Measurements from ENCODE around the gene ANKRD13C.

The ANKRD13C gene

GRCh38 chr1:70234733-70235132 lies 119.8 kb downstream of the ANKRD13C start:
- Histone ChIP-seq H3K27me3 (no peaks in the 10 kb centered on the region), H3K4me3 (ENCODE audit: low read depth in 1 of 2, low read length in 1 of 2) (no peak overlapping the region), H3K4me1 (ENCODE audit: control insufficient read depth in 1 of 2, insufficient read depth in 1 of 2, low read depth in 1 of 2, low read length in 1 of 2) (no peaks in the 10 kb centered on the region), H3K9me3 (no peaks in the 10 kb centered on the region), H3K27ac (no peak overlapping the region), H3K36me3 (peaks cover 95% of the 10 kb centered on the region)
- no peak for TF ChIP-seq CTCF (IDR thresholded peaks at IDR 0.05)

GRCh38 chr1:70231475-70231874 lies 123.0 kb downstream of the ANKRD13C start:
- Histone ChIP-seq H3K27ac (no peak overlapping the region), H3K36me3 (peaks cover 80% of the 10 kb centered on the region)

GRCh38 chr1:70228670-70229069 lies 125.9 kb downstream of the ANKRD13C start:
- Histone ChIP-seq H3K27ac (no peak overlapping the region), H3K27me3 (no peaks in the 10 kb centered on the region), H3K4me1 (ENCODE audit: control insufficient read depth in 1 of 2, insufficient read depth in 1 of 2, low read depth in 1 of 2, low read length in 1 of 2) (peaks cover under 1 to 3% of the 10 kb centered on the region in 2 experiments), H3K36me3 (peaks cover 68% of the 10 kb centered on the region), H3K4me3 (ENCODE audit: low read depth in 1 of 2, low read length in 1 of 2) (no peak overlapping the region), H3K9me3 (no peaks in the 10 kb centered on the region)
- no peak for TF ChIP-seq CTCF (IDR thresholded peaks at IDR 0.05)

More at GRCh38 chr1:70231475-70231874, 123.0 kb downstream of the ANKRD13C start:
- Histone ChIP-seq H3K9me3 (no peaks in the 10 kb centered on the region), H3K27me3 (no peaks in the 10 kb centered on the region), H3K4me1 (ENCODE audit: control insufficient read depth in 1 of 2, insufficient read depth in 1 of 2, low read depth in 1 of 2, low read length in 1 of 2) (no peaks in the 10 kb centered on the region), H3K4me3 (ENCODE audit: low read depth in 1 of 2, low read length in 1 of 2) (no peak overlapping the region)
- TF ChIP-seq CTCF (IDR thresholded peaks at IDR 0.05): no peak

GRCh38 chr1:70227439-70227838 lies 127.1 kb downstream of the ANKRD13C start:
- TF ChIP-seq CTCF (IDR thresholded peaks at IDR 0.05): no peak
- peaks cover 12 to 15% of the 10 kb centered on the region in 2 experiments for H3K4me1 ChIP-seq (ENCODE audit: control insufficient read depth in 1 of 2, insufficient read depth in 1 of 2, low read depth in 1 of 2, low read length in 1 of 2)
- H3K9me3 ChIP-seq: no peaks in the 10 kb centered on the region
- H3K36me3 ChIP-seq: peaks cover 56% of the 10 kb centered on the region
- H3K27me3 ChIP-seq: no peaks in the 10 kb centered on the region
- no peak overlapping the region for H3K4me3 ChIP-seq (ENCODE audit: low read depth in 1 of 2, low read length in 1 of 2)
- H3K27ac ChIP-seq: no peak overlapping the region

- TF ChIP-seq CTCF (IDR thresholded peaks at IDR 0.05): no peak
- Histone ChIP-seq H3K9me3 (no peaks in the 10 kb centered on the region), H3K36me3 (peaks cover 33% of the 10 kb centered on the region), H3K4me1 (ENCODE audit: control insufficient read depth in 1 of 2, insufficient read depth in 1 of 2, low read depth in 1 of 2, low read length in 1 of 2) (peaks cover 28 to 29% of the 10 kb centered on the region in 2 experiments), H3K4me3 (ENCODE audit: low read depth in 1 of 2, low read length in 1 of 2) (no peak overlapping the region), H3K27ac (no peak overlapping the region), H3K27me3 (no peaks in the 10 kb centered on the region)
Measured at GRCh38 chr1:70224954-70225353, 129.6 kb downstream of the ANKRD13C start.
